GM18951 (cell line): ENCODE data around the gene ADORA1.

Experiments used
- POLR2A ChIP-seq: IDR thresholded peaks from 4 replicates; pipeline ENCODE4 v1.6.1; 2011; ENCODE audit warnings: mild to moderate bottlenecking; ENCODE audit not compliant: insufficient read length, insufficient read depth; ENCODE audit errors: extremely low read depth
- in situ Hi-C: fragments of 300-500 bp; cut with MboI; formaldehyde crosslinking; loops from one replicate; pipeline ENCODE4 v1.12.0; 2022; ENCODE audit warnings: low sequenced_read_pairs, mixed read lengths, inconsistent platforms; ENCODE audit not compliant: unreplicated experiment

The ADORA1 gene

GRCh38 chr1:203156280-203156679 is 28.8 kb downstream of the ADORA1 start:
- TF ChIP-seq POLR2A: no peak
- in situ Hi-C loops: no loop called here

- in situ Hi-C loops: no loop called here
- no peak for TF ChIP-seq POLR2A
Observed at GRCh38 chr1:203158423-203158822, 30.9 kb downstream of the ADORA1 start.

- in situ Hi-C loops: no loop called here
- no peak for TF ChIP-seq POLR2A
Observed at GRCh38 chr1:203158960-203159665, 31.6 kb downstream of the ADORA1 start.

GRCh38 chr1:203159844-203160243 is 32.3 kb downstream of the ADORA1 start:
- TF ChIP-seq POLR2A: no peak
- in situ Hi-C loops: no loop called here

- no peak for TF ChIP-seq POLR2A
- in situ Hi-C loops: no loop called here
Observed at GRCh38 chr1:203161175-203161574, 33.6 kb downstream of the ADORA1 start.

- TF ChIP-seq POLR2A: no peak
- in situ Hi-C loops: no loop called here
Observed at GRCh38 chr1:203161703-203162102, 34.2 kb downstream of the ADORA1 start.

GRCh38 chr1:203162403-203162802 is 34.9 kb downstream of the ADORA1 start:
- TF ChIP-seq POLR2A: no peak
- in situ Hi-C loops: no loop called here

- in situ Hi-C loops: no loop called here
Observed at GRCh38 chr1:203163891-203164635, 36.5 kb downstream of the ADORA1 start.

GRCh38 chr1:203165101-203165799 is 37.7 kb downstream of the ADORA1 start:
- in situ Hi-C loops: no loop called here

More at GRCh38 chr1:203163891-203164635, 36.5 kb downstream of the ADORA1 start:
- TF ChIP-seq POLR2A: no peak

GRCh38 chr1:203165800-203166161 is 38.3 kb downstream of the ADORA1 start:
- in situ Hi-C loops: no loop called here
- TF ChIP-seq POLR2A: no peak

More at GRCh38 chr1:203165101-203165799, 37.7 kb downstream of the ADORA1 start:
- no peak for TF ChIP-seq POLR2A

GRCh38 chr1:203166192-203166940 is 38.8 kb downstream of the ADORA1 start:
- in situ Hi-C loops: no loop called here
- TF ChIP-seq POLR2A: no peak

GRCh38 chr1:203167026-203167912 is 39.7 kb downstream of the ADORA1 start:
- in situ Hi-C loops: no loop called here
- TF ChIP-seq POLR2A: no peak
